Smooth muscle cell of bladder (primary cell): ENCODE results near the gene SDE2. TPM values are rescaled to one million over a fixed set of nuclear protein-coding genes. Genes with fewer than 3 reads are reported as not detected.

Experiments
- total RNA-seq: library from RNA; depleted of rRNA; stranded (reverse); fragments of >200 nt; gene quantifications from 2 replicates; pipeline ENCODE4 v1.2.3, GENCODE V29; 2014

Gene SDE2
- total RNA-seq, result 23.0 and 24.2 TPM in 2 replicates

DNA sequence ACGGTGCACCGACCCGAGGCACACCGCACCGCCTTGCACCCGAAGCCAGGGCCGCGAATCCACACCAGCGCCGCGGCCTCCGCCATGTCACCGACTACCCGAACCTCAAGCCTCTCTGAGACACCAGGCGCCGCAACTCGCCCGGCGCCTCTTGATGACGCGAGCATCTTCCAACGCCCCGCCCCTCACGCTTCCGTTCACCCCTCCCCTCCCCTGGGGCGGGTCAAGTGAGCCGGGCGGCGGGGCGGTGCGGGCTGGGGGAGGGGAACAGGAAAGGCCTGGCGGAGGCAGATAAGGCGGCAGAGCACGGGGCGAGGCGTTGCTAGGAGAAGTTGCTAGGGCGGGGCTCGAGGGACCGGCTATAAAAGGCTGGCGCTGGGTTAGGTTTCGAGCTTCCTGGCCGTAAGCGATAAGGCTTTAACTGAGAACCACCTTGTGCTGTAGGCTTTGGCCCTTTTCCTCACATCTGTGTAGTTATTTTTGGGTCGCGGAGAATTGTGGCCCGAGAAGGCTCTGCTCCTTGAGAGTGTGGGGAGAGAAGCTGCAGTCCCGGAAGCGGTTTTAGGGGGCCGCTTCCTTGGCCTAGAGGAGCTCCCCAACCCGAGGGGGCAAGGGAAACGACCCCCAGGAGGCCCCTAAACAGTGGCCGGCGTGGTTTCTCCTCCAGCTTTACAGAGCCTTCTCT lies at the start of gene SDE2:
Gene SDE2 (minus strand): TSS at position 117 of the 685 bp plus-strand sequence. CDS start 31 bp downstream, at position 86.

DNA sequence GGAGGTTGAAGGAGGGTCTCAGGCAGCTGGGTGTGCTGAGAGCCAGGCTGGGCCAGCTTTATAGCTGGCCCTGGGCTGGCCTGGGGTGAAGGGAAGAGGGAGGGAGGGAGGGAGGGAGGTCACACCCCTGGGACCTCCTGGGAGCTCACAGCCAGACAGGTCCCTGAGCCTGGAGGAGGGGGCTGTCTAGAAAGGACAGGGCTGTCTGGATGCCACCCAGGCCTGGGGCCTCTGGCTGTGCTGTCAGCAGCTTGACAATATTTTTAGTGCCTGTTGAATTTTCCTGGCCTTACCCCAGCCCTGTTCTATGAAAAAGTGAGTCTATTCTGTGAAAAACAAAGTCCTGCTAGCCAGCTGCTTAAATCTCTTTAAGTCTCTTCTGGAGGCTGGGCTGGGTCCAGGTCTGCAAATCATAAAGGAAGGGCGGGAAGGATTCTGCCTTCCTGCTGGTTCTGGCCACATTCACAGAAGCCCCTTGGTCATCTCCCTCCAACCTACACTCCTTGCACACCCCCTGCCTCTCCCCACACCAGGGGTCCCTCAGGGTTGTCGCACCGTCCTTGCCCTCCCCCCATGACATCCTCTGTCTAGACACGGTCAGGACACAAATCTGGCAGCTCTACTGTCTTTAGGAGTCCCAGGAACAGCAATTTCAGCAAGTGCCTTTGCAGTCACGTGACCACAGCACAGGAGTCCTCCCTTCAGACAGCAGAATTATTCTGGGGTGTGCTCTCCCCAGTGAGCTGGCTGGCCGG lies 57.8 kb downstream of the SDE2 start, which contains the start of gene LEFTY2:
Gene LEFTY2 (minus strand): TSS at position 34 of the 755 bp plus-strand sequence. CDS start 80 bp downstream, outside the sequence.

Other genes with a start within 250 kb of the SDE2 start
- 145 and 173 TPM in 2 replicates for gene SRP9, start 221.5 kb downstream of the SDE2 start, total RNA-seq
- 20.2 and 31.7 TPM in 2 replicates for gene EPHX1, start 189.2 kb downstream of the SDE2 start, total RNA-seq
- gene TMEM63A, start 117.0 kb downstream of the SDE2 start, total RNA-seq, result 8.4 and 16.2 TPM in 2 replicates
- 0.14 and 0.18 TPM in 2 replicates for gene LEFTY1, start 110.2 kb downstream of the SDE2 start, total RNA-seq
- 27.4 and 30.4 TPM in 2 replicates for gene PYCR2, start 75.1 kb downstream of the SDE2 start, total RNA-seq
- gene LEFTY2, start 58.1 kb downstream of the SDE2 start, total RNA-seq, result not detected in 2 replicates
- gene H3-3A, start 63.4 kb upstream of the SDE2 start, total RNA-seq, result 96.0 and 99.4 TPM in 2 replicates
- gene ACBD3, start 187.4 kb upstream of the SDE2 start, total RNA-seq, result 68.6 and 82.0 TPM in 2 replicates
- gene MIXL1, start 224.3 kb upstream of the SDE2 start, total RNA-seq, result not detected in 2 replicates